LNCaP clone FGC (cell line): ENCODE results near the gene OSBPL8.
A peak's percentile ranks its signal among the peaks of the same experiment; 100 is the strongest.

Source experiments
- DNase-seq: peaks from one replicate; pipeline ENCODE4 v3.0.0-alpha.2; 2011; ENCODE audit warnings: low read depth
- H3K4me3 ChIP-seq: 2 replicates; pipeline ENCODE4 v1.5.1; 2011; ENCODE audit warnings: mild to moderate bottlenecking, low read depth, low read length, control low read depth
- TF ChIP-seq, protein P1 (sequence below): IDR thresholded peaks from 2 replicates; pipeline ENCODE4 v1.5.1; 2012; ENCODE audit warnings: mild to moderate bottlenecking; ENCODE audit not compliant: control insufficient read depth, insufficient read depth; ENCODE audit errors: extremely low read depth

OSBPL8 gene

DNA sequence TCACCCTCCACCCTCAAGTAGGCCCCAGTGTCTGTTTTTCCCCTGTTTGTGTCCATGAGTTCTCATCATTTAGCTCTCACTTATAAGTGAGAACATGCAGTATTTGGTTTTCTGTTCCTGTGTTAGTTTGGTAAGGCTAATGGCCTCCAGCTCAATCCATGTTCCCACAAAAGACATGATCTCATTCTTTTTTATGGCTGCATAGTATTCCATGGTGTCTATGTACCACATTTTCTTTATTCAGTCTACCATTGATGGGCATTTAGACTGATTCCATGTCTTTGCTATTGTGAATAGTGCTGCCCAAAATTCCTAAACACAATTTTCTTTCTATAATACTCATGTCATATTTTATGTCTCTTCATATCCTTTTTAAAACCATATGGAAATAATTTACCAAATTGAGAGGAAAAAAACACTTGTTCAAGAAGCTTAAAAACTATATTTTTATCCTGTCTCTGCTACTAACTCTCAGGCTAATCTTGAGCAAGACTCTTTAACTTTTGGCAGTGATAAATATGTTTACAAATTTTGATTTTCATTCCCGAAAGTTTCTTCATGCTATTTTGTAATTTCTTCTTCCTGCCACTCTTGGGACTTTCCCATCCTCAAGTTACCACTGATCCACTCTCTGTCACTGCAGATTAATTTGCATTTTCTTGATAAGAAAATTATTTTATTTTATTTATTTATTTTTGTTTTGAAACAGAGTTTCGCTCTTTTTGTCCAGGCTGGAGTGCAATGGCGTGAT lies 28.0 kb upstream of the OSBPL8 start:
- H3K4me3 ChIP-seq: no peak overlapping the region
- DNase-seq: no peak
- TF ChIP-seq, protein P1, sequence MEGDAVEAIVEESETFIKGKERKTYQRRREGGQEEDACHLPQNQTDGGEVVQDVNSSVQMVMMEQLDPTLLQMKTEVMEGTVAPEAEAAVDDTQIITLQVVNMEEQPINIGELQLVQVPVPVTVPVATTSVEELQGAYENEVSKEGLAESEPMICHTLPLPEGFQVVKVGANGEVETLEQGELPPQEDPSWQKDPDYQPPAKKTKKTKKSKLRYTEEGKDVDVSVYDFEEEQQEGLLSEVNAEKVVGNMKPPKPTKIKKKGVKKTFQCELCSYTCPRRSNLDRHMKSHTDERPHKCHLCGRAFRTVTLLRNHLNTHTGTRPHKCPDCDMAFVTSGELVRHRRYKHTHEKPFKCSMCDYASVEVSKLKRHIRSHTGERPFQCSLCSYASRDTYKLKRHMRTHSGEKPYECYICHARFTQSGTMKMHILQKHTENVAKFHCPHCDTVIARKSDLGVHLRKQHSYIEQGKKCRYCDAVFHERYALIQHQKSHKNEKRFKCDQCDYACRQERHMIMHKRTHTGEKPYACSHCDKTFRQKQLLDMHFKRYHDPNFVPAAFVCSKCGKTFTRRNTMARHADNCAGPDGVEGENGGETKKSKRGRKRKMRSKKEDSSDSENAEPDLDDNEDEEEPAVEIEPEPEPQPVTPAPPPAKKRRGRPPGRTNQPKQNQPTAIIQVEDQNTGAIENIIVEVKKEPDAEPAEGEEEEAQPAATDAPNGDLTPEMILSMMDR: no peak

- TF ChIP-seq, protein P1: peak; percentile 65
- no peak overlapping the region for H3K4me3 ChIP-seq
- peak; percentile 26 for DNase-seq
Measured at GRCh38 chr12:76586764-76587395, 27.3 kb upstream of the OSBPL8 start.

DNA sequence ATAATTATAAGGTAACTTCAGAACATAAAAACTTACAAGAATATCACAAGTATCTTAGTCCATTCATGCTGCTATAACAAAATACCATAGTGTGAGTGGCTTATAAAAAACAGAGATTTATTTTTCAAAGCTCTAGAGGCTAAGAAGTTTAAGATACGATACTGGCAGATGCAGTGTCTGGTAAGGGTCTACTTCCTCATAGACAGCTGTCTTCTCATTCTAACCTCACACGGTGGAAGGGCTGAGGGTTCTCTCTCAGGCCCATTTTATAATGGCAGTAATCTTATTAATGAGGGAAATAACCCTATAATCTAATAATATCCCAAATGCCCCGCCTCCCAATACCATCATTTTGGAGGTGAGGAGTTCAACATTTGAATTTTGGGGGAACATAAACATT lies 23.7 kb upstream of the OSBPL8 start:
- TF ChIP-seq, protein P1: no peak
- no peak for DNase-seq

GRCh38 chr12:76573840-76574373 lies 14.3 kb upstream of the OSBPL8 start:
- DNase-seq: no peak
- TF ChIP-seq, protein P1: no peak
- no peak overlapping the region for H3K4me3 ChIP-seq

More for the DNA sequence above, 23.7 kb upstream of the OSBPL8 start:
- H3K4me3 ChIP-seq: no peak overlapping the region

DNA sequence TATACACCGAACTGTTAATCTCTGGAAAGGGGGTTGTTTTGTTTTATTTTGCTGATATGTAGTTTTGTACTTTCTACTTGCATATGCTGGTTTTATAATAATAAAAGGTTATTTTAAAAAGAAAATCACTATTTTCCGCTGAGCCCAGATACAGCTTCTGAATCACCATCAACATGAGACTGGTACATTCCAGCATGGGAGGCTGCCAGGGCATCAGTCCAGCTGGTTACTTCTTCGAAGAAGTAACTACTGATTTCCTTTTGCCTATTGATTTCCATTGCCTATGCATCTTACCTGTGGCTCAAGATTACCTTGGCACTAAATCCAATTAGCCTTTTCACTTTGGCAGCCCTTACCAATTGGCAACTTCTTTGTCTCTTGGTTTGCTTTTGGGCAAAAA lies 11.7 kb upstream of the OSBPL8 start:
- H3K4me3 ChIP-seq: no peak overlapping the region
- TF ChIP-seq, protein P1: no peak
- no peak for DNase-seq

DNA sequence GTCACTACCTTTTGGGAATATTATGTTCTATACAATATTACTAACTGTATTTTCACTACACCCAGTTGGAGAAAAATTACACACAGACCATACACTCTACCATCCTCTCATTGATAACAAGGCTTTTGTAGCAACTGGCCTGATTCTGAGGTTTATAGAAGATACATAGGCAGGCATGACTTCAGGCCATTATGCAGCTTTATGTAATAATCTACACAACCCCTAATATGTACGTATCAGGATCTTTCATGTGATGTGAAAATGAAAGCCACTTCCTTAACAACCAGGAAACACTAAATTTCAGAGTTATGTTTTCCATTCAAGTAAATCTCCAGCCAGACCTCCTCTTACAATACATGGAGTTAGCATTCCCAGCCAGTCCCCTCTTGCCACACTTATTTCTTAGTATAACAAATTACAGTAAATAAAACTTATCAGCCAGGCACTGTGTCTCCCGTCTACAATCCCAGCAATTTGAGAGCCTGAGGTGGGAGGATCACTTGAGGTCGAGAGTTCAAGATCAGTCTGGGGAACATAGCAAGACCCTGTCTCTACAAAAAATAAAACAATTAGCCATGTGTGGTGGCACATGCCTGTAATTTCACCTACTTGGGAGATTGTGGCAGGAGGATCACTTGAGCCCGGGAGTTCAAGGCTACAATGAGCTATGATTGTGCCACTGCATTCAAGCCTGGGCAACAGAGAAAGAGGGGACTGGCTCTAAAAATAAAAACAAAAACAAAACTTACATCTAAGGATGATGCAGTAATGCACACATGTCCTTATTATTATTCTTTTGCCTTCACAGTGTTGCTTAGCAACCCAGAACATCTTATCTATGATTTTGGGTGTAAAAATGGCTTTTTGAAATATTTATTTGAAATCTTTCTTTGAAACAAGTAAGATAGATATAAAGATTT lies 10.4 kb upstream of the OSBPL8 start:
- no peak for DNase-seq
- H3K4me3 ChIP-seq: no peak overlapping the region
- TF ChIP-seq, protein P1: no peak
